ENCODE data around the gene HPX.
"Not testable (repeated sequence)": the region's sequence is repeated elsewhere in the genome, so short reads cannot be mapped to it uniquely, and the experiment has no call there.

HPX gene

GRCh38 chr11:6400431-6401345 is 40.1 kb downstream of the HPX start:
- DNase-seq (ENCODE audit: insufficient read length, low spot score) (no peak), FAIRE-seq (no peak)
- TF ChIP-seq, protein P1, sequence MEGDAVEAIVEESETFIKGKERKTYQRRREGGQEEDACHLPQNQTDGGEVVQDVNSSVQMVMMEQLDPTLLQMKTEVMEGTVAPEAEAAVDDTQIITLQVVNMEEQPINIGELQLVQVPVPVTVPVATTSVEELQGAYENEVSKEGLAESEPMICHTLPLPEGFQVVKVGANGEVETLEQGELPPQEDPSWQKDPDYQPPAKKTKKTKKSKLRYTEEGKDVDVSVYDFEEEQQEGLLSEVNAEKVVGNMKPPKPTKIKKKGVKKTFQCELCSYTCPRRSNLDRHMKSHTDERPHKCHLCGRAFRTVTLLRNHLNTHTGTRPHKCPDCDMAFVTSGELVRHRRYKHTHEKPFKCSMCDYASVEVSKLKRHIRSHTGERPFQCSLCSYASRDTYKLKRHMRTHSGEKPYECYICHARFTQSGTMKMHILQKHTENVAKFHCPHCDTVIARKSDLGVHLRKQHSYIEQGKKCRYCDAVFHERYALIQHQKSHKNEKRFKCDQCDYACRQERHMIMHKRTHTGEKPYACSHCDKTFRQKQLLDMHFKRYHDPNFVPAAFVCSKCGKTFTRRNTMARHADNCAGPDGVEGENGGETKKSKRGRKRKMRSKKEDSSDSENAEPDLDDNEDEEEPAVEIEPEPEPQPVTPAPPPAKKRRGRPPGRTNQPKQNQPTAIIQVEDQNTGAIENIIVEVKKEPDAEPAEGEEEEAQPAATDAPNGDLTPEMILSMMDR (IDR thresholded peaks at IDR 0.05; ENCODE audit: insufficient read depth, missing control alignments) = no peak

- DNase-seq (ENCODE audit: insufficient read length, low spot score) (no peak), FAIRE-seq (no peak)
- TF ChIP-seq, protein P1 (IDR thresholded peaks at IDR 0.05; ENCODE audit: insufficient read depth, missing control alignments) = no peak
Observed at GRCh38 chr11:6397636-6398035, 43.2 kb downstream of the HPX start.

GRCh38 chr11:6397156-6397555 is 43.6 kb downstream of the HPX start:
- FAIRE-seq (no peak), DNase-seq (ENCODE audit: insufficient read length, low spot score) (no peak)
- TF ChIP-seq, protein P1 (IDR thresholded peaks at IDR 0.05; ENCODE audit: insufficient read depth, missing control alignments) = no peak

- TF ChIP-seq, protein P1 (IDR thresholded peaks at IDR 0.05; ENCODE audit: insufficient read depth, missing control alignments) = no peak
- FAIRE-seq = no peak
- no peak for DNase-seq (ENCODE audit: insufficient read length, low spot score)
Observed at GRCh38 chr11:6395470-6396060, 45.2 kb downstream of the HPX start.

DNA sequence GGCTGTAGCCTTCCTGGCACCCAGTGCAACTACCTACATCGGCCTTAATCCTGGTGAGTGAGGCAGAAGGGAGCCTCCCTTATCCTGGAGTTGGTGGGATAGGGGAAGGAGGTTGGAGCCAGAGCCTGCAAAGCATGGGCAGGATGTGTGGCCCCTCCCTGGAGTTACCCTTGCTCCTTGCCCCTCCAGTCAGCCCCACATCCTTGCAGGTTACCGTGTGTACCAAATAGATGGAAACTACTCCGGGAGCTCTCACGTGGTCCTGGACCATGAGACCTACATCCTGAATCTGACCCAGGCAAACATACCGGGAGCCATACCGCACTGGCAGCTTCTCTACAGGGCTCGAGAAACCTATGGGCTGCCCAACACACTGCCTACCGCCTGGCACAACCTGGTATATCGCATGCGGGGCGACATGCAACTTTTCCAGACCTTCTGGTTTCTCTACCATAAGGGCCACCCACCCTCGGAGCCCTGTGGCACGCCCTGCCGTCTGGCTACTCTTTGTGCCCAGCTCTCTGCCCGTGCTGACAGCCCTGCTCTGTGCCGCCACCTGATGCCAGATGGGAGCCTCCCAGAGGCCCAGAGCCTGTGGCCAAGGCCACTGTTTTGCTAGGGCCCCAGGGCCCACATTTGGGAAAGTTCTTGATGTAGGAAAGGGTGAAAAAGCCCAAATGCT is 46.7 kb downstream of the HPX start:
- FAIRE-seq (no peak), DNase-seq (ENCODE audit: insufficient read length, low spot score) (no peak)
- TF ChIP-seq, protein P1 (IDR thresholded peaks at IDR 0.05; ENCODE audit: insufficient read depth, missing control alignments) = no peak

DNA sequence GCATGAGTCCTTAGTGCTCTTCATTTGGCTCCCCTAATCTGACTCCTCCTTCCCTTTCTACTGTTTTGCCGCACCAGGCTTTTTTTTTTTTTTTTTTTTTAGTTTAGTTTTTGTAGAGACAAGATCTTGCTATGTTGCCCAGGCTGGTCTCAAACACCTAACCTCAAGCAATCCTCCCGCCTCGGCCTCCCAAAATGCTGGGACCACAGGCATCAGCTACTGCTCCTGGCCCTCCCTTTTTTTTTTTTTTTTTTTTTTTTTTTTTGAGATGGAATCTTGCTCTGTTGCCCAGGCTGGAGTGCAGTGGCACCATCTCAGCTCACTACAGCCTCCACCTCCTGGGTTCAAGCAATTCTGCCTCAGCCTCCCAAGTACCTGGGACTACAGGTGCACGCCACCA is 48.5 kb downstream of the HPX start:
- DNase-seq (ENCODE audit: insufficient read length, low spot score); FAIRE-seq: not testable (repeated sequence)

DNA sequence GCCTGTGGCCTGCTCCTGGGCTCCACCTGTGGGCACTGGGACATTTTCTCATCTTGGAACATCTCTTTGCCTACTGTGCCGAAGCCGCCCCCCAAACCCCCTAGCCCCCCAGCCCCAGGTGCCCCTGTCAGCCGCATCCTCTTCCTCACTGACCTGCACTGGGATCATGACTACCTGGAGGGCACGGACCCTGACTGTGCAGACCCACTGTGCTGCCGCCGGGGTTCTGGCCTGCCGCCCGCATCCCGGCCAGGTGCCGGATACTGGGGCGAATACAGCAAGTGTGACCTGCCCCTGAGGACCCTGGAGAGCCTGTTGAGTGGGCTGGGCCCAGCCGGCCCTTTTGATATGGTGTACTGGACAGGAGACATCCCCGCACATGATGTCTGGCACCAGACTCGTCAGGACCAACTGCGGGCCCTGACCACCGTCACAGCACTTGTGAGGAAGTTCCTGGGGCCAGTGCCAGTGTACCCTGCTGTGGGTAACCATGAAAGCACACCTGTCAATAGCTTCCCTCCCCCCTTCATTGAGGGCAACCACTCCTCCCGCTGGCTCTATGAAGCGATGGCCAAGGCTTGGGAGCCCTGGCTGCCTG is 49.2 kb downstream of the HPX start:
- TF ChIP-seq, protein P1 (IDR thresholded peaks at IDR 0.05; ENCODE audit: insufficient read depth, missing control alignments) = no peak
- FAIRE-seq (no peak), DNase-seq (ENCODE audit: insufficient read length, low spot score) (no peak)

Measured in D721Med (cell line).